ENCODE results near the gene ADPRM.
"Not testable (repeated sequence)": the region's sequence is repeated elsewhere in the genome, so short reads cannot be mapped to it uniquely, and the experiment has no call there.

Gene ADPRM

GRCh38 chr17:10697092-10698081 lies at the start of gene ADPRM, which contains the start of gene SCO1:
TSS of gene ADPRM (plus strand) at chr17:10697594. CDS start at chr17:10704927, 7,333 bp downstream.
TSS of gene SCO1 (minus strand) at chr17:10697533. CDS start at chr17:10697507, 26 bp downstream.
- DNase-seq: peak; percentile 91

- DNase-seq: no peak
These were observed 49.0 kb upstream of the ADPRM start for GRCh38 chr17:10648381-10648780.

DNA sequence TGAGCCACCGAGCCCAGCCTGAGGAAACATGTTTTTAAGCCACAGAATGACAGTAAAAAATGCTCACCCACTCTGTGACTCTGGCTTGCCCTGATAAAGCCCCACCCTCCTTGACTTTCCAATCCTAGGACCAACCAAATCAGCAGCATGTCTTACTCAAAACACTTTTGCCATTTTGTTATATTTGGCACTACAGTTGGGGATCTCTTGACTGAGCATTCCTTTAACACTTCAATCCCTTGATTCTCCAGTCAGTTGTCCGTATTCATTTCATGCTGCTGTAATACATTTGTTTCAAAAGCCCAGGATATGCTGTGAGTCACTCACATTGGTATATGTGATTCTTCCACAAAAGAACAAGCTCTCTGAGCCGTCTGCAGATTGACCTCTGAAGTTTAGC lies 48.4 kb upstream of the ADPRM start:
- no peak for DNase-seq

- DNase-seq: no peak
These were observed 47.8 kb upstream of the ADPRM start for GRCh38 chr17:10649602-10650001.

- no peak for DNase-seq
These were observed 45.5 kb upstream of the ADPRM start for GRCh38 chr17:10651927-10652326.

DNA sequence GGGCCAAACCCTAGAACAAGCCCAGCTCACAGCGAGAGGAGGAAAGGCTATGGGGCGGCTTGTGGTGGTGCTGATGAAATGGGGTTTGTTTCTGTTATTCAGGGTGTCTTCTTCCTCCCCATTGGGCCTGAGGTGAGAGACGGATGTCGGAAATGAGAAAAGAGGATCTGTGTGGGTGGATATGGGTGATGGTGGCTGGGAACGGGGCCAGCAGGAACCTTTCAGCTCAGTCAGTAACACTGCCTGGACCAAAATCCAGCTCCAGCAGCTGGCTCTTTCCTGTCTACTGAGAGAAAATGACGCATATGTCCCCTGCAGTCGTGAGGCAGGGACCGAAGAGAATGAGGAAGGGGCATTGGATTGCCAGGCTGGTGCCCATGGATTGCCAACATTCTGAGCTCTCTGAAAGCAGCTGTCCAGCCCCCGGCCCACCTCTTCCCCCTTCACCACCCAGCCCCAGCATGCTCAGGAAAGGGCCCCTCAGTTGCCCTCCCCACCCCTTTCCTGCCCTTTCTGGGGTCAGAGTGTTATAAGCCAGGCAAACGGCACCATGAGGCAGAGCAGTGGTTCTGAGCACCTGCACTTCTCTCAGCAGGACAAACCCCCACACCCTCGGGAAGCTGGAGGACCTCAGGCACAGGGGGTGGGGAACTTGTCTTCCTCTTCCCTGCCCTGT lies 44.3 kb upstream of the ADPRM start:
- no peak for DNase-seq

DNA sequence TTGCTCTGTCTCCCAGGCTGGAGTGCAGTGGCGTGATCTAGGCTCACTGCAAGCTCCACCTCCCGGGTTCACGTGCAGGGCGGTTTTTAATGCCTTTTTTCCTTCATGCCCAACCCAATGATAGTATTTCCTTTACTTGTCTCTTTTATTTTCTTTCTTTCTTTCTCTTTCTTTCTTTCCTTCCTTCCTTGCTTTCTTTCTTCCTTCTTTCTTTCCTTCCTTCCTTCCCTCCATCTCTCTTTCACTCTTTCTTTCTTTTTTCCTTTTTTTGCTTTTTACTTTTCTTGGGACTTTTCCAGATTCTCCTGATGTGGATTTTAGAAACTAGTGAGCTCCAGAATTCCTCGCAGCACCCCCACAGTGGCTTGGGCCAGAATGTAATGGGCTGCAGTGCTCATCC lies 43.4 kb upstream of the ADPRM start:
- DNase-seq: no peak

- DNase-seq: no peak
These were observed 40.2 kb upstream of the ADPRM start, which contains the start of gene MYH3 for GRCh38 chr17:10657148-10657547. TSS of gene MYH3 (minus strand) at chr17:10657309. CDS start at chr17:10655064, 2,245 bp downstream.

DNA sequence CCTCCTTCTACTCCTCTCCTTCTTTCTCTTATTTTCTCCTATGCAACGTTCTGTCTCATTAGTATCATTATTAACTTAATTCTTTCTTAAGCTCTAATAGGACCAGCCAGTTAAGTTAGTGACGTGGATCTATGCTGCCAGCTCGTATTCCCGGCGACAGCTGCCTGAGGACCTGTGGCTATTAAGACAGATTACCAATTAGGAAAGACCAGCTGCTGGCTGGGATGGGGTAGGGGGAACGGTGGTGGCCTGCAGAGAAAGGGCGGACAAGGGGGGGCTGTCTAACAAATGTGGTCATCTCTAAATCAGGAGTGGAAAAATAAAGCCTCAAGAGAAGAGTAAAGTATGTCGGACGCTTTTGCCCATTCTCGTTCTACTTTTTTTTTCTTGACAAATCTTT lies 39.5 kb upstream of the ADPRM start:
- DNase-seq: no peak

DNA sequence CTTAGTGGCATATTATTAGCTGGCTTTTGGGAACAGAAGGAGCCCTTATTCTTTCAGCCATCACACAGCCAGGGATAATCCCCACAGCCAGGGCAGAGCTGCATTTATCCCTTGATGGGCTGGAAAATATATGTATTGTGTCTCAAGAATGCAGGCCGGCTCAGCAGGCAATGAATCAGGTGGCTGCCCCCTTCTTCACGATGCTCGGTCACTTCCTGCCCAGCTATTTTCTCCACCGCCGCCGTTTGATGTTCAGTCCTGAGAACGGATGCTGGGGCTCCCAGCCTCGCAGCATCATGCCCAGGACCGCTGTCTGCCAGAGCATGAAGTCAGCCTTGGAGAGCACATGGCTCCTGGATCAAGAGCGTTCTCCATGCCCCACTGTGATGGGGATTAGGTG lies 36.0 kb upstream of the ADPRM start:
- DNase-seq: no peak

DNA sequence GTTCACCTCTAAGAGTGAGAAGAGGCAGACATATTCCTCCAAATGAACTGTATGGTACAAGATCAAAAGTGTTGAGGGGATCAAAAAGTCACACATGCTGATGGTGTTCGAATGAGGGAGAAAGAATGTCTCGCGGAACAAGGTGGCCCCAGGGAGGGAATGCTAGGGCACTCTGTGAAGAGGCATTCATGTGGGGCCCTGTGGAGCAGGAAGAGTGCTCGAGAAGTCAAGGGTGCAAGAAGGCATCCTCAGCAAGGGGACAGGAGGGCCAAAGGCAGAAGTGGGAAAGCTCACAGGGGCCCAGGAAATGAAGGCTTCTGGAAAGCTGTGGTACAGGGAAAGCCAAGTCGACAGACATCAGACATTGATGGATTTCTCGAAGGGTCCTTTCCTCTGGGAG lies 34.2 kb upstream of the ADPRM start:
- no peak for DNase-seq

GRCh38 chr17:10664571-10664970 lies 32.8 kb upstream of the ADPRM start:
- no peak for DNase-seq

GRCh38 chr17:10666906-10667305 lies 30.5 kb upstream of the ADPRM start:
- no peak for DNase-seq

DNA sequence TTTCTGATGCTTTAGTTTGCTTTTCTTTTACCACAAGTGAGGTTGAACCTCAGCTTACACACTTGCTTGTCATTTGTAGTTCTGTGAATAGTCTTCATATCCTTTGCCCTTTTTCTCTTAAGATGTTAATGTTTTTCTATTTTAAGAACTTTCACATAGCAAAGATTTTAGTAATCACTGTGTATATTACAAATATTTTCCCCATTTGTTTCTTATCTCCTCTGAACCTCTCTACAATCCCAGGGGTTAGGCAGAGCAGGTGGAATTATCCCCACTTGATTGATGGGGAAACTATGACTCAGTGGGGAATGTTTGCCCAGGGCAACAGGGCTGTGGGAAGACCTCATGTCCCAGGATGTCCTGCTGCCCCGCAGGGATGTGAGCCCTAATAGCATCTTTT lies 28.6 kb upstream of the ADPRM start:
- no peak for DNase-seq

DNA sequence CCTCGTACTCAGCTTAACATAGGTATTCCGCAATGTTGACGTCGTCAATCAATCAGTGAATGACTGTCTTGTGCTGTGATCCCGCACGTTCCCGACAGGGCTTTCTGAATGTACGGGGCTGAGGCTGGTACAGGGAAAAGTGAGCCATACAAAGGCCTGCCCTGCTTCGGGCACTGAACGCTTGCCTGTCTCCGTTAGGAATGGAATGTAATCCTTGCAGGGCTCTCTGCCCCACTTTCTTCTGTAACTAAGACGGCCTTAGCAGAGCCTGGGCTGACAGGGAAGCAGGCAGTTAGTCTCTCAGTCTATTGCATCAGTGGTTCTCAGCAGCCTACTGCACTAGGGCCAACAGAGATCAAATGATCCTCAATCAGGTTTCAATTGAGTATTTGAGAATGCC lies 24.1 kb upstream of the ADPRM start:
- no peak for DNase-seq

DNA sequence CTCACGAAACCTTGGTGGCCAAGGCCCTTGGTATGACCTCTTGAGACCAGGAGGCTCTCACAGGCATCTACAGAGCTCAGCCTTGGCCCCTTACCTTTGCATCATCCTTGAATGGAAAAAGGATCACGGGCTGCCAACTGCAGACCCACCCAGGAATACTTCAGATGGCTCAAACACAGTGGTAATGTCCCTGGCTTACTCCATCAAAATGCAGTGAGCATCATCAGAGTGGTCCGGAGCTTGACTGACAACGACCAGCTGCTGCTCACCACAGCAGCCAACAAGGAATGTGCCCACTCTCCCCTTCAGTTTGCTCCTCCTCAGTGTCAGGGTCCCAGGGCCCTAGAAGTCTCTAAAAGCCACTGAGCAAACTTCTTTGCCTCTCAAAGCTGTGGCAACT lies 22.7 kb upstream of the ADPRM start:
- no peak for DNase-seq

- no peak for DNase-seq
These were observed 15.4 kb upstream of the ADPRM start for GRCh38 chr17:10681866-10682446.

DNA sequence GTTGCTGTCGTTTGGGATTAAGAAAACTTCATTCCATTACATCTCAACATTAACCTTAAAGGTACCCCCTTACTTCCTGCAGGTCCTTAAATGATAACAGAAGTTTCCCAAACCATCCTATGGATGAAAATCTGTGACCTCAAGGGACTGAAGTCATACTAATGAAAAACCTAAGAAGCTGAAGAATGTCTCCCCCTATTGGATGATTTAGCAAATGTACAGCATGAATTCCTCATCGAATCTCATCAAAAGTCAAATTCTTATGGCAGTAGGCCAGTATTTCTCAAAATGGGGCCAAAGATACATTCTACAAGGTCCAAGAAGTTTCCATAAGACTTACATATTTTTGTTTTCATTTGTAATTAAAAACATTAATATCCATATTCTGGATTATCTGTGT lies 13.5 kb upstream of the ADPRM start:
- peak; percentile 33 for DNase-seq

DNA sequence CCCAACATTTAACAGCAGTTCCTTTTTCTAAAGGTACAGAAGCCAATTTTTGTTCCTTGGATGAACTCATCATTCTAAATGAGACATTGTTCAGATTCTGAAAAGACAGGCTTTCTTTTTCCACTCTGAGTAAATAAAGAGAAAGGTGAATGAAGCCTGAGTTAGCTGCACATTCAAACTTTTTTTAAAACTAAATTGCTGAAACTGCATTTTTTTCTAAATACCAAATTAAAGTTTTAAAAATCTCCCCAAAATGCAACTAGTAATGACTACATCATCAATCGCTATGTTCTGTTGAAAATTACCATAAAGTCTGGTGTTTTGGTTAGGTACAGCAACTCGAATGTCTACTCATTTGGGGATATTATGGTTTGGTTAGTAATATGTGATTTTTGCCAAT lies 9.9 kb upstream of the ADPRM start:
- no peak for DNase-seq

GRCh38 chr17:10695875-10696407 lies 1.5 kb upstream of the ADPRM start:
- DNase-seq: not testable (repeated sequence)

DNA sequence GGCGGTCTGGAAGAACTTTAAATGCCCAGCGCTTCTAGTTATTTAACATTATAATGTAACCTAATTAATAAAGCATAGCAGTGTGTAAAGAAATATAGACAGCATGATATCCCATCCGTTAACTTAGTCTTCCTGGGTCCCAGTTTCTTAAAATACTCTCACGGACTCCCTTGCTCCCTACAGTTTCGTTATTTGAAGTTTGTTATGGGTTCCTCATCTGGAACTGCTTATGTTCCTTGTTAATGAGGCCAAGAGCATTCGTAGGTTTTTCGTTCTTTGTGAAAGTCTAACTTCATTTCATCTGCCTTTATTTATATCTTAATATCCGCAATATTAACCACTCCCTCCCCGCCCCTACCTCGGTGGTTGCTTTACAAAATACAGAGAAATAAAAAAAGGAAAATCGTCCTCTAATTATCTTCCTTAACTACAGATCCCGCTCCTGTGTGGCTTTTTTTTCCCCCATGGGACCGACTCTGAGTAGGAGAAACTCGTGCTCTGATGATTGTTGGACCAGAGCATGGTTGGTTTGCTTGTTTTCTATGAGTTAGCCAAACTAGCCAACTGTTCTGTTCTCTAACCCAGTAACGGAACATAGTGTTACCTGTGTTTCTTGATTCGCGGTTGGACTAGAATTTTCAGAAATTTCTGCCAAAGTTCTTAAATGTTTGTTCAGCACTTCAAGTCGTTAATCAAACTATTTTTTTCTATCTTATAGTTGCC lies 863 bp downstream of the ADPRM start:
- DNase-seq: peak; percentile 32

DNA sequence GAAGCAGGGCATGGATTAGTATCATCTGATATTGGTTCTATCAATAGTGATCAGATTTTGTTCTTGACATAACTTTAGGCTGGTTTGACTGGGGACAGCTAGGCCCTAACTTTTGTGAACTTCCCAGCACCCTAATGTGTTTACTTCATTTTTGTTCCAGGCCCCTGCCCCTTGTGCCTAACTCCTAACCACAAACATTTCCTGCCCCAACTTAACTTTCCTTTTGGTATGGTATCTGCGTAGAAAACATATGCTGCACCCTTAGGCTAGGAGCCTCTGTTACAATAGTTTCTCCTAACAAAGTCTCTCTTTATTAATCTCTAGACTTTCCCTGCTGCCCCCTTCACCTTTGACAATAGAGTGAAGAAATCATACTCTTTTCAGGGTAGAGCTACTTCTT lies 2.5 kb downstream of the ADPRM start:
- no peak for DNase-seq

DNA sequence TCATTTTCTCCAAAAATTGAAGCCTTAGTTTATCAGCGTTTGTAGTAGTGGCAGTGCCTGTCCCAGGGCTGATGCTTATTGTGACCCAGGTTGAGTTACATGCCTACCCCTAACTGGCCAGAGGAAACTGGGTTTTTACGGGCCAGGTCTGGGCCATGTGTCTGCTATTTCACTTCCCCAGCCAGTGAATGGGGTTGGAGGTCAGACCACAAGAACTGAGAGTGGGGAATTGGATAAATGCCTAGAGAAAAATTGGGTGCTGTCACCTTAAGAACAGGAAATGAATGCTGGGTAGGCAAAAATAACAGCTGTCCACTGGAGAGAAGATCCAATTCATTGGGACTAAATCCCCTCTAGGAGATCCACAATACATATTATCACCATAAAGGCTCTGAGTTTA lies 5.2 kb downstream of the ADPRM start:
- DNase-seq: peak; percentile 23
